ENCODE data around the gene NEURL4. TPM values are rescaled to one million over a fixed set of nuclear protein-coding genes. Genes with fewer than 3 reads are reported as not detected.

The NEURL4 gene
- total RNA-seq, 1 experiment from 2014 or later = 21.4 TPM

- POLR2A ChIA-PET (ENCODE audit: unreplicated experiment) = no interaction called here
- CTCF ChIA-PET = no interaction called here
- no TSS peak for BruUV-seq (replicated peaks)
These were observed 49.7 kb downstream of the NEURL4 start for GRCh38 chr17:7279448-7279847.

GRCh38 chr17:7266784-7267183 lies 62.4 kb downstream of the NEURL4 start:
- intact Hi-C loops (cut with micrococcal nuclease) = no loop called here
- no peaks in the 10 kb centered on the region for H4K20me1 ChIP-seq (ENCODE audit: low read length)
- POLR2A ChIA-PET (ENCODE audit: unreplicated experiment) = interaction anchor here (0.5 to 0.7 kb wide), 4 partner anchors 16 to 280 kb away, joined by 3 to 17 read pairs (median 4); partner anchors contain the start of gene SLC16A13
- BruUV-seq (replicated peaks) = no TSS peak
- no peaks in the 10 kb centered on the region for H3K27me3 ChIP-seq (ENCODE audit: low read length)
- TF ChIP-seq, protein P1, sequence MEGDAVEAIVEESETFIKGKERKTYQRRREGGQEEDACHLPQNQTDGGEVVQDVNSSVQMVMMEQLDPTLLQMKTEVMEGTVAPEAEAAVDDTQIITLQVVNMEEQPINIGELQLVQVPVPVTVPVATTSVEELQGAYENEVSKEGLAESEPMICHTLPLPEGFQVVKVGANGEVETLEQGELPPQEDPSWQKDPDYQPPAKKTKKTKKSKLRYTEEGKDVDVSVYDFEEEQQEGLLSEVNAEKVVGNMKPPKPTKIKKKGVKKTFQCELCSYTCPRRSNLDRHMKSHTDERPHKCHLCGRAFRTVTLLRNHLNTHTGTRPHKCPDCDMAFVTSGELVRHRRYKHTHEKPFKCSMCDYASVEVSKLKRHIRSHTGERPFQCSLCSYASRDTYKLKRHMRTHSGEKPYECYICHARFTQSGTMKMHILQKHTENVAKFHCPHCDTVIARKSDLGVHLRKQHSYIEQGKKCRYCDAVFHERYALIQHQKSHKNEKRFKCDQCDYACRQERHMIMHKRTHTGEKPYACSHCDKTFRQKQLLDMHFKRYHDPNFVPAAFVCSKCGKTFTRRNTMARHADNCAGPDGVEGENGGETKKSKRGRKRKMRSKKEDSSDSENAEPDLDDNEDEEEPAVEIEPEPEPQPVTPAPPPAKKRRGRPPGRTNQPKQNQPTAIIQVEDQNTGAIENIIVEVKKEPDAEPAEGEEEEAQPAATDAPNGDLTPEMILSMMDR (conservative IDR thresholded peaks at IDR 0.05; ENCODE audit: low read depth, low read length) = no peak
- TF ChIP-seq EZH2 (IDR thresholded peaks at IDR 0.05; ENCODE audit: low read length, unreplicated experiment) (no peak), EZH2phosphoT487 (IDR thresholded peaks at IDR 0.05; ENCODE audit: borderline replicate concordance, low read length) (no peak)
- no peak overlapping the region for H3K27ac ChIP-seq (ENCODE audit: low read length)
- H3K9me2 ChIP-seq (replicated peaks; ENCODE audit: low read length) = no peaks in the 10 kb centered on the region
- H3K4me3 ChIP-seq (ENCODE audit: low read length) = no peak overlapping the region
- ATAC-seq (no peak; the same call in 1 of the 2 replicates), DNase-seq (no peak)
- peaks cover 10% of the 10 kb centered on the region for H3K79me2 ChIP-seq (ENCODE audit: low read length)
- H3K9me3 ChIP-seq (ENCODE audit: low read length) = no peaks in the 10 kb centered on the region
- H3F3A ChIP-seq (ENCODE audit: low read length, unreplicated experiment) = no peaks in the 10 kb centered on the region
- H3K9ac ChIP-seq (ENCODE audit: low read length) = no peak overlapping the region
- H3K4me2 ChIP-seq (ENCODE audit: low read length) = no peak overlapping the region
- H2AFZ ChIP-seq (ENCODE audit: low read length) = no peak overlapping the region
- CTCF ChIA-PET = no interaction called here
- H3K4me1 ChIP-seq (ENCODE audit: insufficient read depth, low read length) = peaks cover 15% of the 10 kb centered on the region
- H3K36me3 ChIP-seq (ENCODE audit: low read depth, low read length) = no peaks in the 10 kb centered on the region

More at GRCh38 chr17:7279448-7279847, 49.7 kb downstream of the NEURL4 start:
- TF ChIP-seq EZH2phosphoT487 (IDR thresholded peaks at IDR 0.05; ENCODE audit: borderline replicate concordance, low read length) = no peak
- TF ChIP-seq, protein P1 (conservative IDR thresholded peaks at IDR 0.05; ENCODE audit: low read depth, low read length) = no peak
- TF ChIP-seq EZH2 (IDR thresholded peaks at IDR 0.05; ENCODE audit: low read length, unreplicated experiment) = no peak
- Histone ChIP-seq H3K27ac (ENCODE audit: low read length) (no peak overlapping the region), H3K9me2 (replicated peaks; ENCODE audit: low read length) (no peaks in the 10 kb centered on the region), H3K27me3 (ENCODE audit: low read length) (no peaks in the 10 kb centered on the region), H3K9ac (ENCODE audit: low read length) (no peak overlapping the region), H3K36me3 (ENCODE audit: low read depth, low read length) (no peaks in the 10 kb centered on the region), H3K4me1 (ENCODE audit: insufficient read depth, low read length) (peaks cover 10% of the 10 kb centered on the region), H3F3A (ENCODE audit: low read length, unreplicated experiment) (no peaks in the 10 kb centered on the region), H3K9me3 (ENCODE audit: low read length) (no peaks in the 10 kb centered on the region), H3K79me2 (ENCODE audit: low read length) (no peaks in the 10 kb centered on the region), H4K20me1 (ENCODE audit: low read length) (no peaks in the 10 kb centered on the region), H3K4me2 (ENCODE audit: low read length) (no peak overlapping the region), H2AFZ (ENCODE audit: low read length) (no peak overlapping the region), H3K4me3 (ENCODE audit: low read length) (no peak overlapping the region)
- intact Hi-C loops (cut with micrococcal nuclease) = no loop called here
- no peak for ATAC-seq
- no peak for DNase-seq

Other genes with a start within 250 kb of the NEURL4 start
- gene CLEC10A, start 249.1 kb downstream of the NEURL4 start, total RNA-seq (2014; rRNA removed) = not detected in 2 replicates
- gene ASGR2, start 214.5 kb downstream of the NEURL4 start, total RNA-seq (2014; rRNA removed) = not detected in 2 replicates
- 0.95 and 2.2 TPM in 2 replicates for gene ASGR1, start 150.0 kb downstream of the NEURL4 start, total RNA-seq (2014; rRNA removed)
- 6.5 and 12.8 TPM in 2 replicates for gene DLG4, start 109.5 kb downstream of the NEURL4 start, total RNA-seq (2014; rRNA removed)
- 558 and 646 TPM in 2 replicates for gene ACADVL, start 109.4 kb downstream of the NEURL4 start, total RNA-seq (2014; rRNA removed)
- 36.9 and 65.7 TPM in 2 replicates for gene DVL2, start 94.8 kb downstream of the NEURL4 start, total RNA-seq (2014; rRNA removed)
- 20.8 and 32.7 TPM in 2 replicates for gene PHF23, start 89.9 kb downstream of the NEURL4 start, total RNA-seq (2014; rRNA removed)
- 88.2 and 103 TPM in 2 replicates for gene GABARAP, start 86.9 kb downstream of the NEURL4 start, total RNA-seq (2014; rRNA removed)
- gene CTDNEP1, start 77.6 kb downstream of the NEURL4 start, total RNA-seq (2014; rRNA removed) = 52.4 and 68.5 TPM in 2 replicates
- gene ELP5, start 77.1 kb downstream of the NEURL4 start, total RNA-seq (2014; rRNA removed) = 60.5 and 67.5 TPM in 2 replicates
- 147 and 180 TPM in 2 replicates for gene CLDN7, start 66.9 kb downstream of the NEURL4 start, total RNA-seq (2014; rRNA removed)
- gene SLC2A4, start 47.6 kb downstream of the NEURL4 start, total RNA-seq (2014; rRNA removed) = 0.29 TPM in 1 of 2 replicates, not detected in the other
- 1.1 and 1.4 TPM in 2 replicates for gene YBX2, start 34.7 kb downstream of the NEURL4 start, total RNA-seq (2014; rRNA removed)
- 1,140 and 1,203 TPM in 2 replicates for gene EIF5A, start 21.7 kb downstream of the NEURL4 start, total RNA-seq (2014; rRNA removed)
- gene GPS2, start 14.0 kb downstream of the NEURL4 start, total RNA-seq (2014; rRNA removed) = 30.8 and 45.8 TPM in 2 replicates
- not detected in 2 replicates for gene ACAP1, start 7.2 kb upstream of the NEURL4 start, total RNA-seq (2014; rRNA removed)
- gene KCTD11, start 22.8 kb upstream of the NEURL4 start, total RNA-seq (2014; rRNA removed) = 7.0 and 7.6 TPM in 2 replicates
- gene TMEM95, start 25.8 kb upstream of the NEURL4 start, total RNA-seq (2014; rRNA removed) = not detected in 2 replicates
- gene TNK1, start 51.8 kb upstream of the NEURL4 start, total RNA-seq (2014; rRNA removed) = 10.8 and 13.5 TPM in 2 replicates
- gene PLSCR3, start 65.2 kb upstream of the NEURL4 start, total RNA-seq (2014; rRNA removed) = 53.8 and 62.7 TPM in 2 replicates
- 56.6 and 82.4 TPM in 2 replicates for gene TMEM256, start 74.8 kb upstream of the NEURL4 start, total RNA-seq (2014; rRNA removed)
- gene NLGN2, start 78.5 kb upstream of the NEURL4 start, total RNA-seq (2014; rRNA removed) = 7.4 and 12.7 TPM in 2 replicates
- not detected in 2 replicates for gene SPEM1, start 91.0 kb upstream of the NEURL4 start, total RNA-seq (2014; rRNA removed)
- not detected in 2 replicates for gene SPEM2, start 96.3 kb upstream of the NEURL4 start, total RNA-seq (2014; rRNA removed)
- not detected in 2 replicates for gene SPEM3, start 99.5 kb upstream of the NEURL4 start, total RNA-seq (2014; rRNA removed)
- gene TMEM102, start 106.1 kb upstream of the NEURL4 start, total RNA-seq (2014; rRNA removed) = 14.0 and 17.9 TPM in 2 replicates
- gene FGF11, start 110.2 kb upstream of the NEURL4 start, total RNA-seq (2014; rRNA removed) = 0.69 and 1.0 TPM in 2 replicates
- gene CHRNB1, start 115.7 kb upstream of the NEURL4 start, total RNA-seq (2014; rRNA removed) = 2.1 and 2.9 TPM in 2 replicates
- 14.7 and 18.4 TPM in 2 replicates for gene ZBTB4, start 150.3 kb upstream of the NEURL4 start, total RNA-seq (2014; rRNA removed)
- gene SLC35G6, start 152.1 kb upstream of the NEURL4 start, total RNA-seq (2014; rRNA removed) = not detected in 2 replicates
- gene POLR2A, start 155.0 kb upstream of the NEURL4 start, total RNA-seq (2014; rRNA removed) = 47.1 and 95.7 TPM in 2 replicates
- 15.2 and 24.2 TPM in 2 replicates for gene TNFSF12, start 219.7 kb upstream of the NEURL4 start, total RNA-seq (2014; rRNA removed)
- gene TNFSF13, start 229.4 kb upstream of the NEURL4 start, total RNA-seq (2014; rRNA removed) = 3.6 and 5.2 TPM in 2 replicates
- gene SENP3, start 232.6 kb upstream of the NEURL4 start, total RNA-seq (2014; rRNA removed) = 82.8 and 88.7 TPM in 2 replicates